Umbilical cord (tissue), 2 donors: ENCODE results near the gene PKN2. TPM values are rescaled to one million over a fixed set of nuclear protein-coding genes. Genes with fewer than 3 reads are reported as not detected.
"Not testable (repeated sequence)": the region's sequence is repeated elsewhere in the genome, so short reads cannot be mapped to it uniquely, and the experiment has no call there.

ENCODE experiments used
- DNase-seq: peaks from one replicate; pipeline ENCODE4 v3.0.0-alpha.2; 2015; ENCODE audit warnings: low spot score
- total RNA-seq: library from RNA; depleted of rRNA; stranded (reverse); fragments of >200 nt; gene quantifications from one replicate; pipeline ENCODE4 v1.2.3, GENCODE V29; 2014; ENCODE audit warnings: low replicate concordance; ENCODE audit not compliant: insufficient read depth

PKN2 gene
- total RNA-seq, 1 donor from 2014 or later, result 33.2 TPM

- DNase-seq, result peak; percentile 21
Observed at GRCh38 chr1:88877382-88877825, 193.3 kb downstream of the PKN2 start.

- DNase-seq, result no peak
Observed at GRCh38 chr1:88877911-88878310, 193.8 kb downstream of the PKN2 start.

- DNase-seq, result no peak
Observed at GRCh38 chr1:88878731-88879130, 194.7 kb downstream of the PKN2 start.

- DNase-seq, result not testable (repeated sequence)
Observed at GRCh38 chr1:88880717-88881116, 196.6 kb downstream of the PKN2 start.

GRCh38 chr1:88883156-88883555 is 199.1 kb downstream of the PKN2 start:
- DNase-seq, result no peak

Other genes starting within 250 kb of the PKN2 start
- gene GTF2B, start 207.3 kb downstream of the PKN2 start, total RNA-seq, result 40.9 TPM